Lower lobe of right lung (tissue), 2 donors: ENCODE measurements around the gene LIPG. TPM values are rescaled to one million over a fixed set of nuclear protein-coding genes. Genes with fewer than 3 reads are reported as not detected.

Experiments used
- ATAC-seq, 2 donors: fragments of 200-7000 bp; cut with Tn5 transposase; one replicate each; pipeline ENCODE4 v1.9.1; 2020 to 2022; ENCODE audit warnings: mild to moderate bottlenecking in 2 of 2, moderate library complexity in 2 of 2
- DNase-seq: peaks from one replicate; pipeline ENCODE4 v3.0.0-alpha.2; 2020
- H3K27ac ChIP-seq: fragments of 200-600 bp; one replicate; pipeline ENCODE4 v1.8.0; 2022
- H3K27me3 ChIP-seq: fragments of 200-600 bp; one replicate; pipeline ENCODE4 v1.8.0; 2022; ENCODE audit warnings: low read depth
- H3K36me3 ChIP-seq: fragments of 200-600 bp; one replicate; pipeline ENCODE4 v1.8.0; 2022; ENCODE audit warnings: mild to moderate bottlenecking
- H3K4me1 ChIP-seq: fragments of 200-600 bp; one replicate; pipeline ENCODE4 v1.8.0; 2022
- H3K4me3 ChIP-seq: fragments of 200-600 bp; one replicate; pipeline ENCODE4 v1.8.0; 2022; ENCODE audit warnings: mild to moderate bottlenecking
- H3K9me3 ChIP-seq: fragments of 200-600 bp; one replicate; pipeline ENCODE4 v1.8.0; 2022
- CTCF ChIP-seq: fragments of 200-600 bp; IDR thresholded peaks from one replicate; pipeline ENCODE4 v1.8.0; 2022; ENCODE audit warnings: antibody characterized with exemption, mild to moderate bottlenecking
- intact Hi-C: fragments of 100-400 bp; cut with DNase I; formaldehyde crosslinking; loops from one replicate; pipeline ENCODE4 v1.11.0; 2022
- total RNA-seq: library from RNA; stranded (reverse); fragmentation: NEBNext Ultra II Directional; extraction: Animal tissue kit (Norgen Biotek cat#: 25700); gene quantifications from one replicate; pipeline ENCODE4 v1.2.1, GENCODE V29; 2021
- donor health status: DM: no; HTN: yes; CAD: no; lungs with severe emphysema.

The LIPG gene
- total RNA-seq, 1 donor from 2014 or later, result 3.7 TPM

- intact Hi-C loops, result no loop called here
- Histone ChIP-seq H3K27me3 (no peaks in the 10 kb centered on the region), H3K4me3 (no peak overlapping the region), H3K36me3 (no peaks in the 10 kb centered on the region), H3K9me3 (no peaks in the 10 kb centered on the region), H3K4me1 (no peaks in the 10 kb centered on the region), H3K27ac (no peak overlapping the region)
- ATAC-seq (peak; percentile 29 to 67), DNase-seq (peak; percentile 51)
- peak; percentile 21 for TF ChIP-seq CTCF
Observed at GRCh38 chr18:49628881-49629795, 67.3 kb downstream of the LIPG start.

GRCh38 chr18:49630246-49630699 is 68.4 kb downstream of the LIPG start:
- DNase-seq, result no peak
- intact Hi-C loops, result no loop called here
- peak; percentile 11 to 31 for ATAC-seq
- no peak for TF ChIP-seq CTCF
- no peaks in the 10 kb centered on the region for H3K9me3 ChIP-seq
- H3K36me3 ChIP-seq, result no peaks in the 10 kb centered on the region
- no peak overlapping the region for H3K27ac ChIP-seq
- no peaks in the 10 kb centered on the region for H3K4me1 ChIP-seq
- H3K4me3 ChIP-seq, result no peak overlapping the region
- H3K27me3 ChIP-seq, result no peaks in the 10 kb centered on the region

- DNase-seq, result no peak
- intact Hi-C loops, result no loop called here
- Histone ChIP-seq H3K9me3 (no peaks in the 10 kb centered on the region), H3K36me3 (no peaks in the 10 kb centered on the region), H3K27me3 (no peaks in the 10 kb centered on the region), H3K27ac (no peak overlapping the region), H3K4me1 (no peaks in the 10 kb centered on the region), H3K4me3 (no peak overlapping the region)
- ATAC-seq, result no peak
- no peak for TF ChIP-seq CTCF
Observed at GRCh38 chr18:49631146-49631866, 69.4 kb downstream of the LIPG start.

GRCh38 chr18:49632588-49632987 is 70.7 kb downstream of the LIPG start:
- no peaks in the 10 kb centered on the region for H3K9me3 ChIP-seq
- DNase-seq (no peak), ATAC-seq (no peak)
- no peak overlapping the region for H3K27ac ChIP-seq
- no peak overlapping the region for H3K4me3 ChIP-seq
- no peaks in the 10 kb centered on the region for H3K27me3 ChIP-seq
- H3K36me3 ChIP-seq, result no peaks in the 10 kb centered on the region
- intact Hi-C loops, result no loop called here
- TF ChIP-seq CTCF, result no peak
- no peaks in the 10 kb centered on the region for H3K4me1 ChIP-seq

GRCh38 chr18:49638209-49638785 is 76.4 kb downstream of the LIPG start:
- DNase-seq (no peak), ATAC-seq (no peak)
- intact Hi-C loops, result no loop called here
- H3K4me1 ChIP-seq, result no peaks in the 10 kb centered on the region
- H3K27me3 ChIP-seq, result no peaks in the 10 kb centered on the region
- no peak overlapping the region for H3K27ac ChIP-seq
- TF ChIP-seq CTCF, result no peak
- H3K4me3 ChIP-seq, result no peak overlapping the region
- no peaks in the 10 kb centered on the region for H3K9me3 ChIP-seq
- H3K36me3 ChIP-seq, result no peaks in the 10 kb centered on the region
